H9 (cell line): Measurements from ENCODE around the gene THSD4. TPM values are rescaled to one million over a fixed set of nuclear protein-coding genes. Genes with fewer than 3 reads are reported as not detected.

Source experiments
- DNase-seq: peaks from one replicate; pipeline ENCODE4 v3.0.0-alpha.2; 2017
- H2AFZ ChIP-seq: one replicate; pipeline ENCODE4 v1.6.1; 2013; ENCODE audit warnings: mild to moderate bottlenecking, low read length, control low read depth, moderate library complexity
- H2AK5ac ChIP-seq: 2 replicates; pipeline ENCODE4 v1.6.1; 2013; ENCODE audit warnings: low read length, control low read depth, mixed read lengths; ENCODE audit not compliant: insufficient read length
- H2BK120ac ChIP-seq: one replicate; pipeline ENCODE4 v1.6.1; 2013; ENCODE audit warnings: low read depth, mild to moderate bottlenecking, low read length, control low read depth, inconsistent platforms; ENCODE audit not compliant: poor library complexity, severe bottlenecking
- H2BK12ac ChIP-seq: 2 replicates; pipeline ENCODE4 v1.6.1; 2013; ENCODE audit warnings: low read length, control low read depth, mixed read lengths, low read depth; ENCODE audit not compliant: insufficient read length
- H2BK15ac ChIP-seq: 2 replicates; pipeline ENCODE4 v1.6.1; 2013; ENCODE audit warnings: low read depth, low read length, control low read depth
- H2BK20ac ChIP-seq: one replicate; pipeline ENCODE4 v1.6.1; 2013; ENCODE audit warnings: low read depth, mild to moderate bottlenecking, low read length, control low read depth, inconsistent platforms; ENCODE audit not compliant: poor library complexity, severe bottlenecking
- H2BK5ac ChIP-seq: 2 replicates; pipeline ENCODE4 v1.6.1; 2013; ENCODE audit warnings: low read length, control low read depth, mixed read lengths; ENCODE audit not compliant: insufficient read length
- H3K14ac ChIP-seq: 2 replicates; pipeline ENCODE4 v1.6.1; 2013; ENCODE audit warnings: low read length, control low read depth; ENCODE audit not compliant: insufficient read depth
- H3K18ac ChIP-seq: 2 replicates; pipeline ENCODE4 v1.6.1; 2013; ENCODE audit warnings: low read depth, mild to moderate bottlenecking, mixed read lengths, low read length, control low read depth; ENCODE audit not compliant: insufficient read length
- H3K23ac ChIP-seq: 2 replicates; pipeline ENCODE4 v1.6.1; 2013; ENCODE audit warnings: low read length, control low read depth, mixed read lengths, low read depth; ENCODE audit not compliant: insufficient read length
- H3K23me2 ChIP-seq: 2 replicates; pipeline ENCODE4 v1.6.1; 2013; ENCODE audit warnings: low read depth, mild to moderate bottlenecking, mixed read lengths, low read length, control low read depth; ENCODE audit not compliant: insufficient read length, poor library complexity, severe bottlenecking
- H3K27ac ChIP-seq: 2 replicates; pipeline ENCODE4 v1.5.1; 2013; ENCODE audit warnings: low read length, control low read depth, mixed read lengths, low read depth; ENCODE audit not compliant: insufficient read length
- H3K27me3 ChIP-seq: 2 replicates; pipeline ENCODE4 v1.6.1; 2013; ENCODE audit warnings: low read length, control low read depth, inconsistent platforms; ENCODE audit not compliant: insufficient read depth
- H3K4ac ChIP-seq: 2 replicates; pipeline ENCODE4 v1.6.1; 2013; ENCODE audit warnings: low read depth, mild to moderate bottlenecking, control low read depth, inconsistent platforms, low read length, moderate library complexity
- H3K4me1 ChIP-seq: 2 replicates; pipeline ENCODE4 v1.6.1; 2013; ENCODE audit warnings: low read length, control low read depth, inconsistent platforms; ENCODE audit not compliant: insufficient read depth
- H3K4me2 ChIP-seq: 2 replicates; pipeline ENCODE4 v1.6.1; 2013; ENCODE audit warnings: low read length, control low read depth, mixed read lengths; ENCODE audit not compliant: insufficient read length, insufficient read depth
- H3K56ac ChIP-seq: 2 replicates; pipeline ENCODE4 v1.6.1; 2013; ENCODE audit warnings: low read depth, mild to moderate bottlenecking, mixed read lengths, low read length, control low read depth; ENCODE audit not compliant: insufficient read length
- H3K79me1 ChIP-seq: 2 replicates; pipeline ENCODE4 v1.6.1; 2013; ENCODE audit warnings: low read depth, mild to moderate bottlenecking, moderate library complexity, low read length, control low read depth, inconsistent platforms; ENCODE audit not compliant: insufficient read depth, poor library complexity, severe bottlenecking
- H3K79me2 ChIP-seq: 2 replicates; pipeline ENCODE4 v1.6.1; 2013; ENCODE audit warnings: low read length, control low read depth, inconsistent platforms; ENCODE audit not compliant: insufficient read depth
- H3K9ac ChIP-seq: 2 replicates; pipeline ENCODE4 v1.6.1; 2013; ENCODE audit warnings: low read length, control low read depth, mixed read lengths; ENCODE audit not compliant: insufficient read length; ENCODE audit errors: extremely low read depth
- H3K9me3 ChIP-seq: one replicate; pipeline ENCODE4 v1.6.1; 2013; ENCODE audit warnings: low read depth, low read length, inconsistent platforms; ENCODE audit not compliant: control insufficient read depth
- H3T11ph ChIP-seq: one replicate; pipeline ENCODE4 v1.6.1; 2013; ENCODE audit warnings: mild to moderate bottlenecking, low read length, control low read depth, inconsistent platforms
- H4K20me1 ChIP-seq: one replicate; pipeline ENCODE4 v1.6.1; 2013; ENCODE audit not compliant: control insufficient read depth, insufficient read length, insufficient read depth
- H4K5ac ChIP-seq: 2 replicates; pipeline ENCODE4 v1.6.1; 2013; ENCODE audit warnings: low read depth, mild to moderate bottlenecking, mixed read lengths, low read length, control low read depth; ENCODE audit not compliant: insufficient read length
- H4K8ac ChIP-seq: replicated peaks from 2 replicates; pipeline ENCODE4 v1.6.1; 2013; ENCODE audit warnings: low read length, control low read depth, mixed read lengths, low read depth; ENCODE audit not compliant: insufficient read length
- H4K91ac ChIP-seq: 2 replicates; pipeline ENCODE4 v1.6.1; 2013; ENCODE audit warnings: low read depth, mild to moderate bottlenecking, moderate library complexity, mixed read lengths, low read length, control low read depth; ENCODE audit not compliant: insufficient read length
- H3K27ac Mint-ChIP-seq, 3 experiments: 2 replicates in 2 of 3; 3 replicates in 1 of 3; pipeline ENCODE4 v1.8.0; 2020 to 2021; ENCODE audit warnings: mixed read lengths in 3 of 3, mild to moderate bottlenecking in 1 of 3, moderate library complexity in 1 of 3
- H3K27me3 Mint-ChIP-seq: 2 replicates; pipeline ENCODE4 v1.8.0; 2021; ENCODE audit warnings: low read depth, mild to moderate bottlenecking, moderate library complexity, mixed read lengths
- H3K36me3 Mint-ChIP-seq, 3 experiments: 2 replicates in 2 of 3; 3 replicates in 1 of 3; pipeline ENCODE4 v1.8.0; 2020 to 2021; ENCODE audit warnings: low read depth in 3 of 3, mixed read lengths in 3 of 3; ENCODE audit not compliant: insufficient read depth in 1 of 3
- H3K4me1 Mint-ChIP-seq, 2 experiments: 2 replicates each; pipeline ENCODE4 v1.8.0; 2020; ENCODE audit warnings: mixed read lengths in 2 of 2
- H3K4me3 Mint-ChIP-seq, 2 experiments: 2 replicates in 1 of 2; 3 replicates in 1 of 2; pipeline ENCODE4 v1.8.0; 2020 to 2021; ENCODE audit warnings: mild to moderate bottlenecking in 2 of 2, mixed read lengths in 2 of 2, moderate library complexity in 1 of 2
- H3K9me3 Mint-ChIP-seq, 2 experiments: 2 replicates in 1 of 2; 3 replicates in 1 of 2; pipeline ENCODE4 v1.8.0; 2020; ENCODE audit warnings: mild to moderate bottlenecking in 2 of 2, mixed read lengths in 2 of 2, moderate library complexity in 1 of 2
- CTCF ChIP-seq: fragments of 200-600 bp; sonication (generic); conservative IDR thresholded peaks from 3 replicates; pipeline ENCODE4 v1.8.0; 2021; ENCODE audit warnings: antibody characterized with exemption, mild to moderate bottlenecking
- WGBS: extraction: QIAGEN DNeasy Blood & Tissue Kit; methylation state at CpG from one replicate; pipeline ENCODE4 v1.1.7; 2013; ENCODE audit warnings: missing lambda C conversion rate, low lambda C conversion rate, mixed read lengths; ENCODE audit not compliant: insufficient read length; ENCODE audit errors: extremely low coverage; 5-methylcytosine and 5-hydroxymethylcytosine counted together
- total RNA-seq: library from RNA; stranded (reverse); gene quantifications from 2 replicates; pipeline ENCODE4 v1.2.1, GENCODE V29; 2021

Gene THSD4
- total RNA-seq, 1 experiment from 2014 or later: 5.5 TPM

- Histone ChIP-seq H3K9ac (no peak overlapping the region), H3K4me1 (peaks cover 10% of the 10 kb centered on the region; the same call in 1 of the 2 replicates), H3K23ac (no peak overlapping the region), H2BK120ac (no peak overlapping the region), H3K18ac (no peak overlapping the region), H3K79me2 (no peaks in the 10 kb centered on the region), H2BK5ac (no peak overlapping the region), H3T11ph (no peak overlapping the region), H2BK12ac (no peak overlapping the region), H3K56ac (no peak overlapping the region), H3K23me2 (no peaks in the 10 kb centered on the region), H3K79me1 (no peaks in the 10 kb centered on the region), H2AFZ (no peak overlapping the region), H4K20me1 (no peaks in the 10 kb centered on the region), H3K27me3 (no peaks in the 10 kb centered on the region), H3K9me3 (no peaks in the 10 kb centered on the region), H3K4ac (no peak overlapping the region), H4K91ac (no peak overlapping the region), H4K5ac (no peak overlapping the region), H2AK5ac (no peak overlapping the region), H3K27ac (no peak overlapping the region), H2BK20ac (no peak overlapping the region), H2BK15ac (no peak overlapping the region), H3K14ac (no peak overlapping the region), H3K4me2 (no peak overlapping the region), H4K8ac (no peak overlapping the region)
- no peak for DNase-seq
- no peak overlapping the region for H3K4me3 Mint-ChIP-seq
- no peak for TF ChIP-seq CTCF
- H3K9me3 Mint-ChIP-seq: no peaks in the 10 kb centered on the region
- H3K27ac Mint-ChIP-seq: peak overlapping the region in 1 of 3 experiments; percentile 10; a peak in 3 of 7 replicates
- H3K4me1 Mint-ChIP-seq: peaks cover 44 to 47% of the 10 kb centered on the region in 2 experiments
- no peaks in the 10 kb centered on the region for H3K36me3 Mint-ChIP-seq
- H3K27me3 Mint-ChIP-seq: no peaks in the 10 kb centered on the region; the same call in 1 of the 2 replicates
- WGBS: no CpG with 5 or more reads among the region's 8 CpGs
Measured at GRCh38 chr15:71341811-71342550, 226.7 kb downstream of the THSD4 start.
